ENCODE results near the gene PAQR8.
A peak's percentile ranks its signal among the peaks of the same experiment; 100 is the strongest.
"Not testable (repeated sequence)": the region's sequence is repeated elsewhere in the genome, so short reads cannot be mapped to it uniquely, and the experiment has no call there.

PAQR8 gene

GRCh38 chr6:52381249-52381648 lies 19.3 kb downstream of the PAQR8 start:
- DNase-seq: no peak

DNA sequence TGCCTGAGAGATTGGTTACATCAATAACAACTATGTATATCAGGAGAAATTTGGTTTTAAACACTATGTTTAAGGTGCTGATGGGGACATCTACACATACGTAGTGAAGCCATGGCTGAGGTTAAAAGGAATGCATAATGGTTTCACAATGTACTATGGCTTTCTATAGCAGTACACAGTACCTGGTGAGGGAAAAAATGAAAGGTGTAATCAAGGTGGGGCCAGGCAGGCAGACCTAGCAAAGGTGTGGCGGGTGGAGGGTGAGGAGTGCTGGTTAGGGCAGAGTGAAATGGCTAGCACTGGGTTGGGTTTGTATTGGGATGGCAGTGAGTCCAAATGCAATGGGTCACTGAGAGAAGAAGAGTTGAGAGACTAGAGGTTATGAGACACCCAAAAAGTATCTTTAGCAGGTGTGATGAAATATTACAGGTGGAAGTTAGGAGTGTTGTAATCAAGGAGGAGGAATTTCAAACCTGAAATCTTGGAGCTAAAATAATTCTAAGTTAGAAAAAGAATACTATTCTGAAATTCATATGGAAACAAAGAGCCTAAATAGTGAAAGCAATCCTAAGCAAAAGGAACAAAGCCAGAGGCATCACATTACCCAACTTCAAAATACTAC lies 22.3 kb downstream of the PAQR8 start:
- DNase-seq: no peak

- DNase-seq: no peak
Measured at GRCh38 chr6:52385074-52385473, 23.1 kb downstream of the PAQR8 start.

- not testable (repeated sequence) for DNase-seq
Measured at GRCh38 chr6:52388119-52388518, 26.2 kb downstream of the PAQR8 start.

- no peak for DNase-seq
Measured at GRCh38 chr6:52388790-52389189, 26.8 kb downstream of the PAQR8 start.

- no peak for DNase-seq
Measured at GRCh38 chr6:52389264-52389625, 27.3 kb downstream of the PAQR8 start.

DNA sequence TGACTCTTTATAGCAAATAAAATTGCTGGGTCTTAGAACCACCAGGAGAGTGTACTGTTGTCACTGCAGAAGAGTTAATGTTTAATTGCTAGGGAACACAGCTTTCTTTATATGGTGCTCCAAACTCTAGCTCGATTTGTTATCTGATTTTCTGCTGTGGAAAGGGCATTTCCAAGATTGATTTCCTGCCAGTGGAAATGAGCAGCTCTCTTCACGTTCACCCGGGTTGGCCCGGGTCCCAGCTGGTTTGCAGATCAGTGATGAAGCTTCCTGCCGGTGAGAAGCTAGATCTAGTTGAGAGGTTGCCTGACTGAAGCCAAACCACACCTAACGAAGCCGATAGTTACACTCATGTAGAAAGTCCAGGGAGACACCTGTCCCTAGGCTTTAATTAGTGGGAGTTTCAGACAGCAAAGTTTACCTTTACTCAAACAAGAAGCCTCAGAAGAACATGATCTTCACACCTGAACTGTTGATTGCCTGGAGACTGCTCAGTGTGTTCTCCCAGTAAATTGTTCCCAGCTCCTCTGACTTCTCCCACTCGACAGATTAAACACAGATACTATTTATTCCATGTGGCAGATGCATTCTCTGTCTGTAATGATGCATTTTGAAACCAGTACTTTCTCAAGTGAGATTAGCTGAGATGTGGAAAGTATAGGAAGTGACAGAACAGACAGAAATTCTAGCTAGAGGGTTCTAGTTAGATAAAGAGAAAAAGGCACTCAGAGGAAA lies 27.8 kb downstream of the PAQR8 start:
- peak; percentile 47 for DNase-seq

- DNase-seq: peak; percentile 53
Measured at GRCh38 chr6:52390361-52390727, 28.4 kb downstream of the PAQR8 start.

- no peak for DNase-seq
Measured at GRCh38 chr6:52391599-52391998, 29.6 kb downstream of the PAQR8 start.

GRCh38 chr6:52392944-52393343 lies 31.0 kb downstream of the PAQR8 start:
- no peak for DNase-seq

DNA sequence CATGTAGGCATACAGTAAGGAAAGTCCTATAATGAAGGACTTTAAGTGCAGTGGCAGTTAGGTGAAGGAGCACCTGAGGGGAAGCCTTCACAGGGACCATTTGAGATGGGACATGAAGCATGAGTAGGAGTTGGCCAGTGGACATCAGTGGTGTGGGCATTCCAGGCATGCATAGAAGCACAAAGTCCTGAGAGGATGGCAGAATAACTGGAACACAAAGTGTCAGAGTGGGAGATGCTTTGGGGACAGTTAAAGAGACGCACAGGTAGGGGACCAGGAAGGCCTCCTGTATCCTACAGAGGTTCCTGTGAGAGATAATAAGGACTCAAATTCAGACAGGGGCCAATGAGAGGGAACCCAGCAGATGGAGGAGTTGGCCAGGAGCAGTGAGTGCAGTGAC lies 31.8 kb downstream of the PAQR8 start:
- no peak for DNase-seq

GRCh38 chr6:52394251-52394666 lies 32.3 kb downstream of the PAQR8 start:
- peak; percentile 25 for DNase-seq

DNA sequence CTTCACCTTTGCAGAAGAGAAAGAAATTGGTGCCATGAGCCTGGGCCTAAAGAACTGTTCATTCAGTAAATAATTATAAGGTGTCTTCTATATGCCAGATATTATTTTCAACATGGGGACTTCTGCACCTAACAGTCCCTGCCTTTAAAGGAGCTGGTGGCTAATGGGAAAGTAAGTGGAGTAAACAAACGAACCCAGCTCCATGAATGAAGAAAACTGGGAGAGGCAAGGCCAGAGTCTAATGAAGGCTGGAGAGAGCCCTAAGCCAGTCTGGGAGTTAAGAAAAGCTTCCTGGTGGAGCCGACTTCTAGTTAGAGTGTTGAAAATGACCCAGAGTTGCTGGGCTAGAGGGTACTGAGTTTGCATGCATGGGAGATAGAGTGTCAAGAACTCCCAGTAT lies 34.0 kb downstream of the PAQR8 start:
- no peak for DNase-seq

DNA sequence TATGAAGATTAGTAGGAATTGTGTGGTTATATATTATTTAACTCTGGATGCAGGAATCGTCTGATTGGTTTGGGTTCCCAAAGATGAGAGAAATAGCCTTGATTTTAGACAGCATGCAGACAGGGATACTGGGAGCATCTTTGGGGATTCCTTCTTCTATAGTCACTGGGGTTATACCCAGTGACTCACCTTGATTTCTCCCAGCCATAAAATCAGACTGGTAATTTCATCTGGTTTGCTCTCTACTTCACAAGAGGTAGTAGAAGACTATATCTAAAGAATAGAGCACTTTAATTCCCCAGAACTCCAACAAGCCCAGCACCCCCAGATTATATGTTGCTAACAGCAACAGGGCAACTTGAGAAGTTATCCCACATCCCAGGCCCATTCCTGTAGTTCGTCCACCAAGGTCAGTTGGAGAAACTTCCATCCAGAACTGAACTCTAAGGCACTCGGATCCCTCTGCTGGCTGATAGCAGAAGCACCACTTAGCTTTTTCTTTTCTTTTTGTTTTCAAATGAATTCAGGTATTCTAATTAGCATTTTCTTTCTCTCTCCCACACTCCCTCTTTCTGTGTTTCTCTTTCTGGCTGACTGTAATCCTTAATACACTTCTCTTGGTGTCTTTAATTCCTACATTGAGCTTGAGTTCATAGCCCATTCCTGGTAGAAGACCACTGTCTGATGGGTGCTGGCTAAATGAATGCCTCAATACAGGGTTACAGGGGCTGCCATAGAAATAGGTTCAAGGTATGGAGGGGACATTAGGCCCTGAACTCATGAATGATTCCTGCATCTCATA lies 37.8 kb downstream of the PAQR8 start:
- peak; percentile 32 for DNase-seq

DNA sequence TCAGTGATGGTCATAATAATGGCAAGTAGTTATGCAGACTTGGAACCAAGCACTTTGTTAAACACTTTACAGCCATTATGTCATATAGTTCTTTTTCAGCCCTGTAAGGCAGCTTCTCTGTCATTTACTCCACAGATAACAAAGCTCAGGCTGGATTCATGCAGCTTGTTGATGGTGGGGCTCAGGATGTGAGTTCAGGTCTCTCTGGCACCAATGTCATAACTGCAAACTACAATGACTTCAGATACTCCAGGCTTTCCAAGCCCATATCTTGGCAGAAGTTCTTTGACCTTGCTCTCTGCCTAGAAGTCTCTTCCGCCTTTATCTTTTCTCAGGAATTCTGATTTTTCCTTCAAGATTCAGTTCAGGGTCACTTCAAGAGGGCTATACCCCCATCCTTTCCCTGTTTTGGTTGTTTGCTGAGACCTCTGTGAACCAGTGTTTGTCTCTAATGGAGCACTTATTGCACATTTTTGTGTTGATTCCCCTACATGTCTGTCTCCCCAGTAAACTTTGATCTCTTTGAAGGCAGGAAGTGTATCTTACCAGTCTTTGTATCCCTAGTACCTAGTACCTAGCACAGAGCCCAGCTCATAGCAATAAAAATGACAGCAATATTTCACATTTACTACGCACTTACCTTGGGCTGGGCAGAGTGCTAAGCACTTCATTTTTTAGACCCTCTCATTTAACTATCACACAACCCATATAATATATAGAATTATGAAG lies 38.5 kb downstream of the PAQR8 start:
- no peak for DNase-seq

DNA sequence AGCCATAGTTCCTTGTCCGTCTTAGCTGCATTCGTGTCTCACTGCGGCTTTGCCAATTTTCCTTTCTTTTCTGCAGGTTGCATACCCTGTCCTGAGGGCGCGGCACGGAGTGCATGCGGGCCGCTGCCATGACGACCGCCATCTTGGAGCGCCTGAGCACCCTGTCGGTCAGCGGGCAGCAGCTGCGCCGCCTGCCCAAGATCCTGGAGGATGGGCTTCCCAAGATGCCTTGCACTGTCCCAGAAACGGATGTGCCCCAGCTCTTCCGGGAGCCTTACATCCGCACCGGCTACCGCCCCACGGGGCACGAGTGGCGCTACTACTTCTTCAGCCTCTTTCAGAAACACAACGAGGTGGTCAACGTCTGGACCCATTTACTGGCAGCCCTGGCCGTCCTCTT lies 41.1 kb downstream of the PAQR8 start:
- DNase-seq: no peak

- DNase-seq: no peak
Measured at GRCh38 chr6:52403627-52404026, 41.7 kb downstream of the PAQR8 start.

DNA sequence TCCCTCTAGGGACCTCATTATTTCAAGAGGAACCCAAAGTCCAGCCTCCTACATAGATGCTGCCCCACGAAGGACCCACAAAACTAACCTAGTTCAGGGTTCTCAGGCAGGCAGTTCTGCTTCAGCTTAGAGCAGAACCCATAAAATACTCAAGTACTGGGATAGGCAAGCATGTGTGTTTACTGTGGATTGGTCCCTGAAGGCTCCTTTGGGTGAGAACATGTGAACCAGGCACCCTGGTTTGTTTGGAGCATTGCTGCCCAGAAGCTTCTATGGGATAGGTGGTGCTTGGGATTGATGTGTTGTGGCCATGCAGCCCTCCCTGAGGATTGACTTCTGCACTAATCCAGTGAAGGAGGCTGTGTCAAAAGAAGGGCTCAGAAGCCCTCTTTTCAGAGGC lies 43.3 kb downstream of the PAQR8 start:
- DNase-seq: no peak

DNA sequence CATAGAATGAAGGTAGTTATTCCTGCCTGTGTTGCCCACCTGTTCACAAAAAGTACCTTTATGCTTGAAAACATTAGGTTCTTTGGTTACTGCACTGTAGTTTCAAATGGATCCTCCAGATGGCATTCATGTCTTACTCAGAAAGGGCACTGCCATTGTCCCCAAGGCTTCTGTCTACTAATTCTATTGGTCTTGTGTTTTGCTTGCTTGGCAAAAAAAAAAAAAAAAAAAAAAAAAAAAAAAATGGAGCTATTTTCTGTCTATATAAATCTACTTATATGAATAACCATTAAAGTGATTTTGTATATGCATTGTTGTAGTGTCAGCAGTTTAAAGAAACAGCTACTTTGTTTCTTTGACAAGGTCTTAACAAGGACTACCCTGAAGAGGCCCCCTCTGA lies 45.5 kb downstream of the PAQR8 start:
- DNase-seq: no peak

DNA sequence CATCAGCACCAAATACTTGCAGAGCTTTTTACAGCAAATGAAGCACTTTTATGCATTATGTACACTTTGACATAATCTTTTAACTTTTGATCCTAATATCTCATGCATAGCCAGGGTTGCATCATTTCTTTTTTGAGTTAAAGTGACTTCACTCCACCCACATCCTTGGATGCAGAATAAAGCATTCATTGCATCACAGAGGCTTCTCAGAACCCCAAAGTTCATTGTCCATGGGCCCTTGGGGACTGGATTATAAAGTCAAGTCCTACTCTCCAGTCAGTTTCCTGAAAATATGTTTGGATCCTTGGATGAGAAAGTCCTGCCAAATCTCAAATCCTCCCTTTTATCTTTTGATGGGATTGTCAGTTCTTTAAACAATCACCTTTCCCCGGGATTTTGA lies 47.5 kb downstream of the PAQR8 start:
- DNase-seq: no peak

- DNase-seq: no peak
Measured at GRCh38 chr6:52410979-52411378, 49.0 kb downstream of the PAQR8 start.

DNA sequence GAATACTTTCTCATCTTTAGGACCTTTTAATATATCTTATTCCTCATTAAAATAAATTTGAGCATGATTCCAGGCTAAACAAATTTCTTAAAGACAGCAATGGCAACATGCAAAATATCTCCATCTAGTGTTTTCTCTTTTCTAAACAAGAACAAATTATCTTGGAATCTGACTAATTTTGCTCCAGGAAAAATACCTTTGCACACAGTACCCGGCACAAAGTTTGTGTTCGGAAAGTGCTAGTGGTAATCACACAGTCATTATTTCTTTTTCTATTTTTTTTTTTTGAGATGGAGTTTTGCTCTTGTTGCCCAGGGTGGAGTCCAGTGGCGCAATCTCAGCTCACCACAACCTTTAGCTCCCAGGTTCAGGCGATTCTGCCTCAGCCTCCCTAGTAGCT lies 50.0 kb downstream of the PAQR8 start:
- DNase-seq: no peak

GRCh38 chr6:52415333-52415732 lies 53.4 kb downstream of the PAQR8 start:
- no peak for DNase-seq

All from activated naive CD4-positive, alpha-beta T cell treated with Interleukin-2 at 50 U/mL for 16 hours (primary cell).